ENCODE results near the gene WWOX. TPM values are rescaled to one million over a fixed set of nuclear protein-coding genes. Genes with fewer than 3 reads are reported as not detected.

WWOX gene
- total RNA-seq, 2 donors from 2014 or later, result 10.6 to 13.1 TPM

- intact Hi-C loops (cut with DNase I, micrococcal nuclease), result no loop called here
- DNase-seq (no peak), ATAC-seq (no peak)
Observed at GRCh38 chr16:78352184-78352583, 252.7 kb downstream of the WWOX start.

- ATAC-seq, result peak; percentile 42
- intact Hi-C loops (cut with DNase I, micrococcal nuclease), result no loop called here
- no peak for DNase-seq
Observed at GRCh38 chr16:78353640-78354275, 254.3 kb downstream of the WWOX start.

- no peak for ATAC-seq
- intact Hi-C loops (cut with DNase I, micrococcal nuclease), result no loop called here
Observed at GRCh38 chr16:78362524-78363135, 263.2 kb downstream of the WWOX start.

GRCh38 chr16:78363843-78364555 is 264.5 kb downstream of the WWOX start:
- intact Hi-C loops (cut with DNase I, micrococcal nuclease), result no loop called here
- ATAC-seq, result no peak
- DNase-seq, result no peak

More at GRCh38 chr16:78362524-78363135, 263.2 kb downstream of the WWOX start:
- no peak for DNase-seq

- ATAC-seq, result no peak
- no peak for DNase-seq
- intact Hi-C loops (cut with DNase I, micrococcal nuclease), result no loop called here
Observed at GRCh38 chr16:78364556-78364880, 265.1 kb downstream of the WWOX start.

GRCh38 chr16:78365366-78365765 is 265.9 kb downstream of the WWOX start:
- intact Hi-C loops (cut with DNase I, micrococcal nuclease), result no loop called here
- no peak for DNase-seq
- no peak for ATAC-seq

- no peak for ATAC-seq
- intact Hi-C loops (cut with DNase I, micrococcal nuclease), result no loop called here
- no peak for DNase-seq
Observed at GRCh38 chr16:78368121-78369102, 269.0 kb downstream of the WWOX start.

- no peak for ATAC-seq
- intact Hi-C loops (cut with DNase I, micrococcal nuclease), result no loop called here
- DNase-seq, result no peak
Observed at GRCh38 chr16:78372277-78372676, 272.8 kb downstream of the WWOX start.

GRCh38 chr16:78375055-78375679 is 275.7 kb downstream of the WWOX start:
- ATAC-seq (no peak), DNase-seq (peak in 1 of 2 donors; percentile 13)
- intact Hi-C loops (cut with DNase I, micrococcal nuclease), result no loop called here

- no peak for DNase-seq
- no peak for ATAC-seq
- intact Hi-C loops (cut with DNase I, micrococcal nuclease), result no loop called here
Observed at GRCh38 chr16:78376452-78376851, 277.0 kb downstream of the WWOX start.

GRCh38 chr16:78377312-78377711 is 277.9 kb downstream of the WWOX start:
- intact Hi-C loops (cut with DNase I, micrococcal nuclease), result no loop called here
- ATAC-seq (no peak), DNase-seq (no peak)

- DNase-seq (no peak), ATAC-seq (no peak)
- intact Hi-C loops (cut with DNase I, micrococcal nuclease), result no loop called here
Observed at GRCh38 chr16:78381060-78381459, 281.6 kb downstream of the WWOX start.

GRCh38 chr16:78383118-78383517 is 283.7 kb downstream of the WWOX start:
- intact Hi-C loops (cut with DNase I, micrococcal nuclease), result no loop called here
- ATAC-seq (no peak), DNase-seq (no peak)

- intact Hi-C loops (cut with DNase I, micrococcal nuclease), result no loop called here
- DNase-seq (no peak), ATAC-seq (no peak)
Observed at GRCh38 chr16:78385086-78385805, 285.8 kb downstream of the WWOX start.

- DNase-seq (no peak), ATAC-seq (no peak)
- intact Hi-C loops (cut with DNase I, micrococcal nuclease), result no loop called here
Observed at GRCh38 chr16:78386557-78387324, 287.3 kb downstream of the WWOX start.

GRCh38 chr16:78389009-78389498 is 289.6 kb downstream of the WWOX start:
- no peak for DNase-seq
- intact Hi-C loops (cut with DNase I, micrococcal nuclease), result no loop called here
- ATAC-seq, result no peak

- intact Hi-C loops (cut with DNase I, micrococcal nuclease), result no loop called here
- no peak for ATAC-seq
Observed at GRCh38 chr16:78390092-78390491, 290.6 kb downstream of the WWOX start.

More at GRCh38 chr16:78390092-78390491, 290.6 kb downstream of the WWOX start:
- no peak for DNase-seq
